Forelimb muscle (tissue), 1 donor: Measurements from ENCODE around the gene ANKS6. TPM values are rescaled to one million over a fixed set of nuclear protein-coding genes. Genes with fewer than 3 reads are reported as not detected.

Experiments used
- DNase-seq: peaks from one replicate; pipeline ENCODE4 v3.0.0-alpha.2; 2013; ENCODE audit warnings: low read depth
- polyA plus RNA-seq: library from polyadenylated mRNA; unstranded; fragments of 120-200 nt; gene quantifications from one replicate; pipeline ENCODE4 v1.2.1, GENCODE V29; 2013; ENCODE audit not compliant: insufficient read length

ANKS6 gene
- polyA plus RNA-seq, 1 donor: 13.1 TPM

- no peak for DNase-seq
These were observed 23.8 kb downstream of the ANKS6 start for GRCh38 chr9:98772364-98773155.

- no peak for DNase-seq
These were observed 25.0 kb downstream of the ANKS6 start for GRCh38 chr9:98771209-98771874.

GRCh38 chr9:98770717-98771116 is 25.6 kb downstream of the ANKS6 start:
- DNase-seq: no peak

GRCh38 chr9:98768344-98768743 is 28.0 kb downstream of the ANKS6 start:
- DNase-seq: no peak

- DNase-seq: no peak
These were observed 28.4 kb downstream of the ANKS6 start for GRCh38 chr9:98767915-98768314.

- no peak for DNase-seq
These were observed 29.2 kb downstream of the ANKS6 start for GRCh38 chr9:98767196-98767595.

- DNase-seq: no peak
These were observed 29.8 kb downstream of the ANKS6 start for GRCh38 chr9:98766586-98766985.

GRCh38 chr9:98765256-98765655 is 31.1 kb downstream of the ANKS6 start:
- DNase-seq: no peak

GRCh38 chr9:98763986-98764745 is 32.2 kb downstream of the ANKS6 start:
- no peak for DNase-seq

GRCh38 chr9:98760231-98760630 is 36.1 kb downstream of the ANKS6 start:
- DNase-seq: no peak

- DNase-seq: no peak
These were observed 41.2 kb downstream of the ANKS6 start for GRCh38 chr9:98755006-98755618.

- no peak for DNase-seq
These were observed 45.1 kb downstream of the ANKS6 start for GRCh38 chr9:98751210-98751609.

GRCh38 chr9:98750364-98751060 is 45.8 kb downstream of the ANKS6 start:
- DNase-seq: no peak

- no peak for DNase-seq
These were observed 48.9 kb downstream of the ANKS6 start for GRCh38 chr9:98747476-98747875.

- DNase-seq: no peak
These were observed 50.9 kb downstream of the ANKS6 start for GRCh38 chr9:98745470-98745869.

GRCh38 chr9:98743818-98744611 is 52.3 kb downstream of the ANKS6 start:
- DNase-seq: no peak

GRCh38 chr9:98743329-98743728 is 53.0 kb downstream of the ANKS6 start:
- no peak for DNase-seq

GRCh38 chr9:98742325-98743280 is 53.8 kb downstream of the ANKS6 start:
- no peak for DNase-seq

- no peak for DNase-seq
These were observed 56.0 kb downstream of the ANKS6 start for GRCh38 chr9:98740226-98740881.
